ENCODE data around the gene HSPA12A. TPM values are rescaled to one million over a fixed set of nuclear protein-coding genes. Genes with fewer than 3 reads are reported as not detected.

The HSPA12A gene
- total and polyA plus RNA-seq, 2 of the 13 experiments (the other 11 are each of a cell fraction or from before 2014, with no cell fraction given) = 6.4 to 13.6 TPM

DNA sequence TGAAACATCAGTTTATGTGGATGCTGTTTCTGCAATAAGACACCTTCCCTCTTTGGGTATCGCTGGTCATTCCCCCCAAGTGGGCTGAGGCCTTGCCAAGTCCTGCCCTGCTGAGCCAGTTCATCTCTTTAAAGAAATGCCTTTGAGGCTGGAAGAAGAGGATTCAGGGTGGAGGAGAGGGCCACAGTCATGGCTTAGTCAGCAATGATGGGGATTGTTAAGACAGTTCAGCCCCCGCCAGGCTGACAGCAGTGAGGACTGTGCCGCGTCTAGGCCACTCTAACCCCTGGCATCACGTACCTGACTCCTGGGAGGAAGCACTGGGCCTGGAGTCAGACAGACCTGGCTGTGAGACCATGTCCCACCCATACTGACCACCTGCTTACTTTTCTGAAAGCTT is 73.3 kb downstream of the HSPA12A start:
- CTCF ChIA-PET (ENCODE audit: low intra/inter-chr PET ratio, low total read pairs) = no interaction called here
- no peaks in the 10 kb centered on the region for H3K36me3 ChIP-seq (replicated peaks in 1 of 2; ENCODE audit: control insufficient read depth in 1 of 2, insufficient read depth in 2 of 2, low read length in 2 of 2)
- peaks cover 43% of the 10 kb centered on the region for H3K4me1 ChIP-seq (ENCODE audit: insufficient read depth, low read length)
- 76% methylated on average over 5 of the region's 5 CpGs for WGBS (ENCODE audit: low lambda C conversion rate)
- DNase-seq (ENCODE audit: low spot score) (no peak), FAIRE-seq (no peak), ATAC-seq (no peak)
- H3K4me3 ChIP-seq (replicated peaks in 1 of 3; ENCODE audit: insufficient read depth in 1 of 3, low read depth in 2 of 3, low read length in 3 of 3) = peak overlapping the region in 2 of 3 experiments; percentile 25 to 69; a peak in 3 of 6 replicates
- in situ Hi-C loops (cut with HindIII; ENCODE audit: extremely low pct_ligation_motif_present, low pct_unique_long_range_greater_than_20kb) = no loop called here
- intact Hi-C loops (cut with micrococcal nuclease; ENCODE audit: unreplicated experiment) = no loop called here
- BruUV-seq (replicated peaks) = TSS peak; percentile 46
- no peaks in the 10 kb centered on the region for H3K27me3 ChIP-seq (ENCODE audit: control insufficient read depth in 1 of 2, insufficient read depth in 2 of 2, low read length in 2 of 2)
- peak overlapping the region; percentile 56 for H3K27ac ChIP-seq (ENCODE audit: extremely low read length, insufficient read depth, low read length)
- H3K4me2 ChIP-seq (ENCODE audit: low read depth, low read length) = peak overlapping the region; percentile 68
- POLR2A ChIA-PET = no interaction called here
- no peaks in the 10 kb centered on the region for H4K20me1 ChIP-seq (ENCODE audit: insufficient read depth, low read length)
- no peak overlapping the region for H2AFZ ChIP-seq (ENCODE audit: low read length)
- TF ChIP-seq DNMT1 (CRISPR knock-in tag; IDR thresholded peaks at IDR 0.05) (no peak), ZBTB38 (CRISPR knock-in tag; IDR thresholded peaks at IDR 0.05) (0 out of 2 replicates have a peak, but pooled peaks have one; percentile 26)
- peaks cover 5% of the 10 kb centered on the region; the same call in 1 of the 2 replicates for H3K9me3 ChIP-seq (ENCODE audit: low read length)
- peaks cover 3% of the 10 kb centered on the region for H3K79me2 ChIP-seq (ENCODE audit: insufficient read depth, low read length)
- H3K9ac ChIP-seq (ENCODE audit: insufficient read depth, low read depth, low read length) = peak overlapping the region; percentile 67

DNA sequence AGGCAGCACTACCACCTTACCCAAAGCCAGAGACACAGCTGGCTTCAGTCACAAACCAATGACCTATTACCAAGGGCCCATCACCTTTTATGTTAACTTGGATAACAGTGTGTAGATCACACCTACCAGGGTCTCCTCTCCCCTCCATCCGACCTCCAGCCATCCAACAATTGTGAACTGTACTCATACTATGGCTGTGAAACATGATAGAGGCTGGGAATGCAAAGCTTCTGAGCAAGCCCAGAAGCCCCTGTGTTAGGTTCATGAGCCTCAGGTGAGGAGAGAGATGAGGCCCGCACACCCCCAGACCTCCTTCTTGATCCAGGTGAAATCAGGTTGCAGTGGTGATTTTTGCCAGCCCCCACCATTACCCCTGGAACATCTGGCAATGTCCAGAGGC is 73.9 kb downstream of the HSPA12A start:
- Histone ChIP-seq H3K79me2 (ENCODE audit: insufficient read depth, low read length) (peaks cover 3% of the 10 kb centered on the region), H3K36me3 (replicated peaks in 1 of 2; ENCODE audit: control insufficient read depth in 1 of 2, insufficient read depth in 2 of 2, low read length in 2 of 2) (no peaks in the 10 kb centered on the region), H3K27me3 (ENCODE audit: control insufficient read depth in 1 of 2, insufficient read depth in 2 of 2, low read length in 2 of 2) (no peaks in the 10 kb centered on the region), H3K4me3 (replicated peaks in 1 of 3; ENCODE audit: insufficient read depth in 1 of 3, low read depth in 2 of 3, low read length in 3 of 3) (no peak overlapping the region), H4K20me1 (ENCODE audit: insufficient read depth, low read length) (no peaks in the 10 kb centered on the region), H3K9me3 (ENCODE audit: low read length) (peaks cover 5% of the 10 kb centered on the region; the same call in 1 of the 2 replicates), H3K9ac (ENCODE audit: insufficient read depth, low read depth, low read length) (no peak overlapping the region), H3K4me2 (ENCODE audit: low read depth, low read length) (no peak overlapping the region), H2AFZ (ENCODE audit: low read length) (no peak overlapping the region), H3K27ac (ENCODE audit: extremely low read length, insufficient read depth, low read length) (no peak overlapping the region), H3K4me1 (ENCODE audit: insufficient read depth, low read length) (peaks cover 48% of the 10 kb centered on the region)
- no peak for ATAC-seq
- ChIA-PET CTCF (ENCODE audit: low intra/inter-chr PET ratio, low total read pairs) (no interaction called here), POLR2A (no interaction called here)
- no peak for FAIRE-seq
- in situ Hi-C loops (cut with HindIII; ENCODE audit: extremely low pct_ligation_motif_present, low pct_unique_long_range_greater_than_20kb) (no loop called here), intact Hi-C loops (cut with micrococcal nuclease; ENCODE audit: unreplicated experiment) (no loop called here)
- BruUV-seq (replicated peaks) = no TSS peak
- DNase-seq (ENCODE audit: low spot score) = no peak
- 71% methylated on average over 2 of the region's 2 CpGs for WGBS (ENCODE audit: low lambda C conversion rate)
- TF ChIP-seq, protein P1, sequence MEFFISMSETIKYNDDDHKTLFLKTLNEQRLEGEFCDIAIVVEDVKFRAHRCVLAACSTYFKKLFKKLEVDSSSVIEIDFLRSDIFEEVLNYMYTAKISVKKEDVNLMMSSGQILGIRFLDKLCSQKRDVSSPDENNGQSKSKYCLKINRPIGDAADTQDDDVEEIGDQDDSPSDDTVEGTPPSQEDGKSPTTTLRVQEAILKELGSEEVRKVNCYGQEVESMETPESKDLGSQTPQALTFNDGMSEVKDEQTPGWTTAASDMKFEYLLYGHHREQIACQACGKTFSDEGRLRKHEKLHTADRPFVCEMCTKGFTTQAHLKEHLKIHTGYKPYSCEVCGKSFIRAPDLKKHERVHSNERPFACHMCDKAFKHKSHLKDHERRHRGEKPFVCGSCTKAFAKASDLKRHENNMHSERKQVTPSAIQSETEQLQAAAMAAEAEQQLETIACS (CRISPR knock-in tag; IDR thresholded peaks at IDR 0.05) = no peak
- TF ChIP-seq GABPA (IDR thresholded peaks at IDR 0.05; ENCODE audit: low read depth, low read length) (no peak), GABPA (CRISPR knock-in tag; IDR thresholded peaks at IDR 0.05; ENCODE audit: low read depth) (no peak), ZNF570 (CRISPR knock-in tag; IDR thresholded peaks at IDR 0.05; ENCODE audit: borderline replicate concordance) (no peak), ISL2 (CRISPR knock-in tag; IDR thresholded peaks at IDR 0.05) (no peak), ZNF761 (CRISPR knock-in tag; conservative IDR thresholded peaks at IDR 0.05) (no peak), ZNF33B (CRISPR knock-in tag; IDR thresholded peaks at IDR 0.05) (no peak), SMYD3 (CRISPR knock-in tag; IDR thresholded peaks at IDR 0.05) (no peak), ZC3H13 (CRISPR knock-in tag; IDR thresholded peaks at IDR 0.05) (no peak), ERF (CRISPR knock-in tag; IDR thresholded peaks at IDR 0.05) (no peak), ZNF878 (CRISPR knock-in tag; IDR thresholded peaks at IDR 0.05) (no peak)
- TF ChIP-seq, protein P2, sequence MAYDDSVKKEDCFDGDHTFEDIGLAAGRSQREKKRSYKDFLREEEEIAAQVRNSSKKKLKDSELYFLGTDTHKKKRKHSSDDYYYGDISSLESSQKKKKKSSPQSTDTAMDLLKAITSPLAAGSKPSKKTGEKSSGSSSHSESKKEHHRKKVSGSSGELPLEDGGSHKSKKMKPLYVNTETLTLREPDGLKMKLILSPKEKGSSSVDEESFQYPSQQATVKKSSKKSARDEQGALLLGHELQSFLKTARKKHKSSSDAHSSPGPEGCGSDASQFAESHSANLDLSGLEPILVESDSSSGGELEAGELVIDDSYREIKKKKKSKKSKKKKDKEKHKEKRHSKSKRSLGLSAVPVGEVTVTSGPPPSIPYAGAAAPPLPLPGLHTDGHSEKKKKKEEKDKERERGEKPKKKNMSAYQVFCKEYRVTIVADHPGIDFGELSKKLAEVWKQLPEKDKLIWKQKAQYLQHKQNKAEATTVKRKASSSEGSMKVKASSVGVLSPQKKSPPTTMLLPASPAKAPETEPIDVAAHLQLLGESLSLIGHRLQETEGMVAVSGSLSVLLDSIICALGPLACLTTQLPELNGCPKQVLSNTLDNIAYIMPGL (CRISPR knock-in tag; IDR thresholded peaks at IDR 0.05; ENCODE audit: borderline replicate concordance in 1 of 2, low read depth in 1 of 2) = no peak
- TF ChIP-seq, protein P3, sequence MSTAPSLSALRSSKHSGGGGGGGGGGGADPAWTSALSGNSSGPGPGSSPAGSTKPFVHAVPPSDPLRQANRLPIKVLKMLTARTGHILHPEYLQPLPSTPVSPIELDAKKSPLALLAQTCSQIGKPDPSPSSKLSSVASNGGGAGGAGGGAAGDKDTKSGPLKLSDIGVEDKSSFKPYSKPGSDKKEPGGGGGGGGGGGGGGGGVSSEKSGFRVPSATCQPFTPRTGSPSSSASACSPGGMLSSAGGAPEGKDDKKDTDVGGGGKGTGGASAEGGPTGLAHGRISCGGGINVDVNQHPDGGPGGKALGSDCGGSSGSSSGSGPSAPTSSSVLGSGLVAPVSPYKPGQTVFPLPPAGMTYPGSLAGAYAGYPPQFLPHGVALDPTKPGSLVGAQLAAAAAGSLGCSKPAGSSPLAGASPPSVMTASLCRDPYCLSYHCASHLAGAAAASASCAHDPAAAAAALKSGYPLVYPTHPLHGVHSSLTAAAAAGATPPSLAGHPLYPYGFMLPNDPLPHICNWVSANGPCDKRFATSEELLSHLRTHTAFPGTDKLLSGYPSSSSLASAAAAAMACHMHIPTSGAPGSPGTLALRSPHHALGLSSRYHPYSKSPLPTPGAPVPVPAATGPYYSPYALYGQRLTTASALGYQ (CRISPR knock-in tag; IDR thresholded peaks at IDR 0.05) = no peak
